ENCODE data around the gene OR7A10. TPM values are rescaled to one million over a fixed set of nuclear protein-coding genes. Genes with fewer than 3 reads are reported as not detected.

Gene OR7A10
- total RNA-seq, 1 donor from 2014 or later, result not detected

- Histone ChIP-seq H3K9ac (no peak overlapping the region), H3K79me2 (ENCODE audit: low read depth) (no peaks in the 10 kb centered on the region), H3K4me1 (no peaks in the 10 kb centered on the region), H3K9me3 (ENCODE audit: low read depth) (peaks cover 8% of the 10 kb centered on the region), H3F3A (ENCODE audit: low read depth) (no peaks in the 10 kb centered on the region), H3K4me2 (no peak overlapping the region), H3K27me3 (no peaks in the 10 kb centered on the region), H4K20me1 (ENCODE audit: low read depth) (no peaks in the 10 kb centered on the region), H3K4me3 (no peak overlapping the region), H3K27ac (no peak overlapping the region), H3K36me3 (no peaks in the 10 kb centered on the region), H2AFZ (replicated peaks) (no peak overlapping the region)
- H3K27me3 Mint-ChIP-seq (ENCODE audit: insufficient read depth, low read depth), result peaks cover 6% of the 10 kb centered on the region
- peaks cover 3% of the 10 kb centered on the region for H3K9me3 Mint-ChIP-seq
- TF ChIP-seq EZH2 (IDR thresholded peaks at IDR 0.05), result no peak
- TF ChIP-seq, protein P1, sequence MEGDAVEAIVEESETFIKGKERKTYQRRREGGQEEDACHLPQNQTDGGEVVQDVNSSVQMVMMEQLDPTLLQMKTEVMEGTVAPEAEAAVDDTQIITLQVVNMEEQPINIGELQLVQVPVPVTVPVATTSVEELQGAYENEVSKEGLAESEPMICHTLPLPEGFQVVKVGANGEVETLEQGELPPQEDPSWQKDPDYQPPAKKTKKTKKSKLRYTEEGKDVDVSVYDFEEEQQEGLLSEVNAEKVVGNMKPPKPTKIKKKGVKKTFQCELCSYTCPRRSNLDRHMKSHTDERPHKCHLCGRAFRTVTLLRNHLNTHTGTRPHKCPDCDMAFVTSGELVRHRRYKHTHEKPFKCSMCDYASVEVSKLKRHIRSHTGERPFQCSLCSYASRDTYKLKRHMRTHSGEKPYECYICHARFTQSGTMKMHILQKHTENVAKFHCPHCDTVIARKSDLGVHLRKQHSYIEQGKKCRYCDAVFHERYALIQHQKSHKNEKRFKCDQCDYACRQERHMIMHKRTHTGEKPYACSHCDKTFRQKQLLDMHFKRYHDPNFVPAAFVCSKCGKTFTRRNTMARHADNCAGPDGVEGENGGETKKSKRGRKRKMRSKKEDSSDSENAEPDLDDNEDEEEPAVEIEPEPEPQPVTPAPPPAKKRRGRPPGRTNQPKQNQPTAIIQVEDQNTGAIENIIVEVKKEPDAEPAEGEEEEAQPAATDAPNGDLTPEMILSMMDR (IDR thresholded peaks at IDR 0.05), result peak; percentile 32
- no peaks in the 10 kb centered on the region for H3K36me3 Mint-ChIP-seq
- no peaks in the 10 kb centered on the region for H3K4me1 Mint-ChIP-seq
- H3K4me3 Mint-ChIP-seq, result no peak overlapping the region
- H3K27ac Mint-ChIP-seq, result no peak overlapping the region
- no peak for DNase-seq (ENCODE audit: low spot score)
Measured at GRCh38 chr19:14871619-14872230, 23.0 kb upstream of the OR7A10 start.

- Mint-ChIP-seq H3K9me3 (peaks cover 5% of the 10 kb centered on the region), H3K27ac (no peak overlapping the region), H3K36me3 (no peaks in the 10 kb centered on the region), H3K4me1 (no peaks in the 10 kb centered on the region), H3K4me3 (no peak overlapping the region), H3K27me3 (ENCODE audit: insufficient read depth, low read depth) (peaks cover 2% of the 10 kb centered on the region)
- Histone ChIP-seq H3F3A (ENCODE audit: low read depth) (no peaks in the 10 kb centered on the region), H3K79me2 (ENCODE audit: low read depth) (no peaks in the 10 kb centered on the region), H3K36me3 (no peaks in the 10 kb centered on the region), H2AFZ (replicated peaks) (no peak overlapping the region), H3K9me3 (ENCODE audit: low read depth) (peaks cover 13% of the 10 kb centered on the region), H3K4me2 (no peak overlapping the region), H3K4me1 (no peaks in the 10 kb centered on the region), H3K27ac (no peak overlapping the region), H3K27me3 (no peaks in the 10 kb centered on the region), H3K4me3 (no peak overlapping the region), H4K20me1 (ENCODE audit: low read depth) (no peaks in the 10 kb centered on the region), H3K9ac (no peak overlapping the region)
- no peak for DNase-seq (ENCODE audit: low spot score)
- TF ChIP-seq EZH2 (IDR thresholded peaks at IDR 0.05) (no peak), EZH2phosphoT487 (IDR thresholded peaks at IDR 0.05) (no peak)
- TF ChIP-seq, protein P1 (IDR thresholded peaks at IDR 0.05), result no peak
Measured at GRCh38 chr19:14868497-14868896, 19.8 kb upstream of the OR7A10 start.

DNA sequence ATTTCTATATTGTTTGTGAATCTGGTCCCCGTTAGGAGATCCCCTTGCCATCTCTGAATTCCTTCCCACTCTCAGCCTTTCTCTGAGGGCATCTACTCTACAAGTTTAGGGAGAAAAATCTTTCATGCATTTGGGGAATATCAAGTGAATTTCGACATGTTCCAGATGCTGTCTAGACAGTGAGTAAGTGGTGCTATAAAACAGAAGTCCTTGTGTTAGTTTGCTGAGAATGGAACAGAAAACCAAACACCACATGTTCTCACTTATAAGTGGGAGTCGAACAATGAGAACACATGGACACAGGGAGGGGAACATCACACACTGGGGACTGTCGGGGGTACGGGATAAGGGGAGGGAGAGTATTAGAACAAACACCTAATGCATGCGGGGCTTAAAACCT, 5.1 kb downstream of the OR7A10 start:
- H3K27me3 Mint-ChIP-seq (ENCODE audit: insufficient read depth, low read depth), result peaks cover 2% of the 10 kb centered on the region

More for the DNA sequence above, 5.1 kb downstream of the OR7A10 start:
- H3K9me3 ChIP-seq (ENCODE audit: low read depth), result peaks cover 7% of the 10 kb centered on the region
- H3K27me3 ChIP-seq, result no peaks in the 10 kb centered on the region
- H4K20me1 ChIP-seq (ENCODE audit: low read depth), result no peaks in the 10 kb centered on the region
- H3K4me2 ChIP-seq, result no peak overlapping the region
- no peaks in the 10 kb centered on the region for H3K4me1 Mint-ChIP-seq
- H3K36me3 Mint-ChIP-seq, result no peaks in the 10 kb centered on the region
- H3F3A ChIP-seq (ENCODE audit: low read depth), result no peaks in the 10 kb centered on the region
- H3K9ac ChIP-seq, result no peak overlapping the region
- no peak for DNase-seq (ENCODE audit: low spot score)
- H3K36me3 ChIP-seq, result no peaks in the 10 kb centered on the region
- TF ChIP-seq EZH2 (IDR thresholded peaks at IDR 0.05) (no peak), EZH2phosphoT487 (IDR thresholded peaks at IDR 0.05) (no peak)
- TF ChIP-seq, protein P1 (IDR thresholded peaks at IDR 0.05), result no peak
- H3K4me3 ChIP-seq, result no peak overlapping the region
- H2AFZ ChIP-seq (replicated peaks), result no peak overlapping the region
- no peaks in the 10 kb centered on the region for H3K4me1 ChIP-seq
- no peaks in the 10 kb centered on the region for H3K9me3 Mint-ChIP-seq
- H3K27ac Mint-ChIP-seq, result no peak overlapping the region
- H3K27ac ChIP-seq, result no peak overlapping the region
- H3K79me2 ChIP-seq (ENCODE audit: low read depth), result no peaks in the 10 kb centered on the region
- H3K4me3 Mint-ChIP-seq, result no peak overlapping the region

All from neural progenitor cell (in vitro differentiated cells).